ENCODE results near the gene NFE2.

The NFE2 gene

DNA sequence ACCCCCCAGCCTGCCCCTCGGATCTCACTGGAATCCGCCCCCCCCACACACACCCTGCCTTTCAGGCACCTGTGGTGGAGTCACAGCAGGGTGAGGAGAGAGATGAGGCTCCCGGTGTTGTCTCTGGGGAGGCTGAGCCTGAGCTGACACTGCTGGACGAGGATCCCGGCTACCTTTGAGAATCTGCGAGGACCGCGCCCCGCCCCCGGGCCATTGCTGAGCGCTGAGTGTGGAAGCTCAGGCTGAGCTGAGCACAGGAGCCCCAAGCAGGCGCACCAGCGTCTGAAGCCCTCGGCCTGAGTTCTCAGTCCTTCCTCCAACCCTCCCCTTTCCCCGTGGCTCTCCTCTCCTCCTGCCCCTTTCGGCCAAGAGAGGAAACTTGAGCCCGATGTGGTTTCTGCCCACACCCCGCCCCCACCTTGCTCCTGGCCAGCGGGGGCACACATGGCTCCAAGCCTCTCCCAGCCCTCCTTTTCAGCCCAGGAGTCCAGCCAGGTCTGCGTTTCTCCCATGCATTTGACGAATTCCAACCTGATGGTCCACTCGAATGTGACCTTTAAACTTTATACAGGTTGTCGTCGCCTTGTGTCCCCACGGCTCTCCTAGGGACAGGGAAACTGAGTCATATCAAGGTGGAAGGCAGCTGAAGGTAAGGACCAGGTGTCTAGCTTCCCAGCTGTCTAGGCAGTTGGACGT lies at the start of gene NFE2:
Gene NFE2 (minus strand): TSS at position 284 of the 696 bp plus-strand sequence. CDS start 5,767 bp downstream, outside the sequence.
- H3K27ac ChIP-seq = no peak within 1 kb of the TSS

DNA sequence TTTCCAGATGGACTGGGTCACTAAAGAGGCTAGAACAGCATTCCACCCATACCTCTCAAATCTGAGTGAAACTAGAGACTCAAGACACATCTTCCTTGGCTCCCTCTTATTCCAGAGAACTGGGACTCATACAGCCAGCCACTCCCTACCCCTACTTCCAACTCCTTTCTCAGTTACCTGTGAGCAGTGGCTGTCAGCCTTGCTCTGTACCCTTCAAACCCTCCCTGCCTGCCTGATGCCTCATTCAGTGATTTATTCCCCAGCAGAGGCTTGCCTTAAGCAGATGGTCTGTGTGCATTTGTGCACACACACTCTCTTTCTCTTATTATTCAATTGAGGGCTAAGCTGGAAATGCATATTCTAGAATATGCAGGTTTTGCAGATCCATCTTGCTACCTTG lies 48.9 kb upstream of the NFE2 start:
- TF ChIP-seq ZFX (IDR thresholded peaks at IDR 0.05; ENCODE audit: borderline replicate concordance) = no peak
- TF ChIP-seq, protein P1, sequence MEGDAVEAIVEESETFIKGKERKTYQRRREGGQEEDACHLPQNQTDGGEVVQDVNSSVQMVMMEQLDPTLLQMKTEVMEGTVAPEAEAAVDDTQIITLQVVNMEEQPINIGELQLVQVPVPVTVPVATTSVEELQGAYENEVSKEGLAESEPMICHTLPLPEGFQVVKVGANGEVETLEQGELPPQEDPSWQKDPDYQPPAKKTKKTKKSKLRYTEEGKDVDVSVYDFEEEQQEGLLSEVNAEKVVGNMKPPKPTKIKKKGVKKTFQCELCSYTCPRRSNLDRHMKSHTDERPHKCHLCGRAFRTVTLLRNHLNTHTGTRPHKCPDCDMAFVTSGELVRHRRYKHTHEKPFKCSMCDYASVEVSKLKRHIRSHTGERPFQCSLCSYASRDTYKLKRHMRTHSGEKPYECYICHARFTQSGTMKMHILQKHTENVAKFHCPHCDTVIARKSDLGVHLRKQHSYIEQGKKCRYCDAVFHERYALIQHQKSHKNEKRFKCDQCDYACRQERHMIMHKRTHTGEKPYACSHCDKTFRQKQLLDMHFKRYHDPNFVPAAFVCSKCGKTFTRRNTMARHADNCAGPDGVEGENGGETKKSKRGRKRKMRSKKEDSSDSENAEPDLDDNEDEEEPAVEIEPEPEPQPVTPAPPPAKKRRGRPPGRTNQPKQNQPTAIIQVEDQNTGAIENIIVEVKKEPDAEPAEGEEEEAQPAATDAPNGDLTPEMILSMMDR (IDR thresholded peaks at IDR 0.05) = no peak
- no peak overlapping the region for H3K27ac ChIP-seq

More for the DNA sequence above, at the start of gene NFE2:
- TF ChIP-seq, protein P1 (IDR thresholded peaks at IDR 0.05) = no peak; the same call in 1 of the 2 replicates
- no peak for TF ChIP-seq ZFX (IDR thresholded peaks at IDR 0.05; ENCODE audit: borderline replicate concordance)

DNA sequence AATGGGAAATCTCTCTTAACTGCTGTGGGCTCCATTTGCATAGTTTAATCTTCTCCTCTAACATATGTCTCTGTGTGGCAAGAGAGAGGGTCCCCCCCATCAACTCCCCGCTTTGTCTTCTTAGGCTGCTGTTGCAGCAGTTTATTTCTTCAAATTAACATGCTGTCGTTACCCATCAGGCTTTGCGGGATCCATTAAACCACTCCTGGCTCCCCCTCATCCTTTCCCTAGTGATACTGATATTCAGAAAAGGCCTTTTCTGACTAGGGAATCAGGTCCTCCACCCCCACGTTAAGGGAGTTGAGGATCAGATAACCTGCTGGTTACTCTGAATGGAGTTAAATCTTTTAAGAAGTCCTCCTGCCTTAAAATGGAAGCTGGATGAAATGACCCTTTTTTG lies 48.2 kb upstream of the NFE2 start:
- H3K27ac ChIP-seq = no peak overlapping the region
- TF ChIP-seq, protein P1 (IDR thresholded peaks at IDR 0.05) = no peak
- TF ChIP-seq ZFX (IDR thresholded peaks at IDR 0.05; ENCODE audit: borderline replicate concordance) = no peak

DNA sequence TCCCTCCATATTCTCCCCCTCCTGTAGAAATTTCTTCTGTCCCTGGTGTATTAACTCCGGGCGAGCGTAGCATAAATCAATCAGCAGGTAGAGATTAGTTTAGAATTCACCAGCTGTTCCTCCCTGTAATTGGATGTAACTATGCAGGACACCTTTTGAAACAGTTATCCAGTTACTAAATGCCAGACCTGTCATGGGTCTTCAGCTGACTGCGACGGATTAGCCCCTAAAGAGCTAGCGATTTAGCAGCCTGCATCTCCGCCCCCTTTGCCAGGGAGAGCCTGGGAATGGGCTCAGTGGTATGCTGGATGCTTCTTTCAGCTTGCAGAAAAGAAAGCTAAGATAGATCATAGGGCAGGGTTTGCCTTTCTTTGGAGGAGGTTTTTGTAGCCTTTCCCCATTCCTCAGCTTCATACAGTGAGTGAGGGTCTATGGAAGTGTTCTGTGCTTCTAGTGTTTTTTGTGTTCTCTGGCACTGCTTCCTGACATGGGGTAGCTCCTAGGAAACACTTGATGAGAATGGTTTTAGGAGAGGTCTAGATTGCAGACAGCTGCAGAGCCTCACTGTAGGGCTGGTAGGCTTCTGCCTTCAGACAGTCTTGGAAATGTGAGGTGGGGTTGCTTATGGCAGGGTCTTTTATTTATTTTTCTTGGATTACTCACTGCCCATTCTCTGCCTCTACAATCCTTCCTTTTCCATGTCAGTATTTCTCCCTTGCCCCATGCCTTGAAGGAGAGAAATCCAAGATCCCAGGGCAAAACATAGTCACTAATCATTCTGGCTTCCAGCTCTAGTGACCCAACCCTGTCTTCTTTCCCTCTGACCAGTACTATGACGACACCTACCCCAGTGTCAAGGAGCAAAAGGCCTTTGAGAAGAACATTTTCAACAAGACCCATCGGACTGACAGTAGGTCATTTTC lies 40.8 kb upstream of the NFE2 start:
- H3K27ac ChIP-seq = no peak overlapping the region
- TF ChIP-seq, protein P1 (IDR thresholded peaks at IDR 0.05) = no peak
- no peak for TF ChIP-seq ZFX (IDR thresholded peaks at IDR 0.05; ENCODE audit: borderline replicate concordance)

DNA sequence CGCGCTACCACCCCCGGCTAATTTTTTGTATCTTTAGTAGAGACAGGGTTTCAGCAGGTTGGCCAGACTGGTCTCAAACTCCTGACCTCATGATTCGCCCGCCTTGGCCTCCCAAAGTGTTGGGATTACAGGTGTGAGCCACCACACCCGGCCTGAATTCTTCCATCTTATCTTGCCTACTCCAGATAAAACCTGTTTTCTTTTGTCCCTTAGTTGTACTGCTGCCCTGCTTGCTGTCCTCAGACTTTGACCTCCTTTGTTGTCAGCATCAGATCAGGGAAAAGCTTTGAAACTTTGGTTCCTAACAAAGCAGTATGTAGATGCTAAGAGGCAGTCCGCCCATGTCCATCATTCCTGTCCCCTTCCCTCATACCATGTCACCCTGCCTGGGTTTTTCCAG lies 40.0 kb upstream of the NFE2 start:
- TF ChIP-seq, protein P1 (IDR thresholded peaks at IDR 0.05) = no peak
- no peak for TF ChIP-seq ZFX (IDR thresholded peaks at IDR 0.05; ENCODE audit: borderline replicate concordance)
- no peak overlapping the region for H3K27ac ChIP-seq

DNA sequence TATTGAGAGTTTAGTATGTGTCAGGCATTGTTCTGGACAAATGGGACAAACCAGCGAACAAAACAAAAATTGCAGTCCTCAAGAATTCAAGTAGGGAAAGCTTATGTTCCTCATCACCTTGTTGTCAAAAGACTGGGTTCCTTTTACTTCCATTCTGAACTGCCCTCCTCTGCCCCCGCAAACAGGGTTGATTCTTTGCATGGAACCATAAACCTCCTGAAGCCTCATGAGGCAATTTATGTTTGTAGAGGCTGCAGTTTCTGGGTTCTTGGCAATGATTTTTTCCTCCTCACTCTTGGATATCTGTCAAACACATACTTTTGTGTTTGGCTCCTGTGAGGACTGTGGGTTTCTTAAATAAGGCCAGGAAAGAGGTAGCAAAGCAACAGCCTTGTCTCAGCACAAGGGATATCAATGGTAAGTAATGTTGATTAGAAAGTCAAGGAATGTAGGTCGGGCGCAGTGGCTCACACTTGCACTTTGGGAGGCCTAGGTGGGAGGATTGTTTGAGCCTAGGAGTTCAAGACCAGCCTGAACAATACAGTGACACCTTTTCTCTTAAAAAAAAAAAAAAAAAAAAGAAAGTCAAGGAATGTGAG lies 38.0 kb upstream of the NFE2 start:
- H3K27ac ChIP-seq = no peak overlapping the region
- TF ChIP-seq ZFX (IDR thresholded peaks at IDR 0.05; ENCODE audit: borderline replicate concordance) = no peak
- TF ChIP-seq, protein P1 (IDR thresholded peaks at IDR 0.05) = no peak
